Endothelial cell of umbilical vein (primary cell): ENCODE measurements around the gene LSM11. TPM values are rescaled to one million over a fixed set of nuclear protein-coding genes. Genes with fewer than 3 reads are reported as not detected.

Source experiments
- BruUV-seq: library from RNA; stranded (reverse); fragments of 400-500 nt; replicated peaks from 2 replicates; lab custom pipeline; 2021; lab: Mats Ljungman, UMichigan
- CTCF ChIA-PET: fragments of 300-600, 350-600 bp; sonication (Branson Sonifier 250); formaldehyde crosslinking; loops from one replicate; lab custom pipeline; 2021; ENCODE audit warnings: antibody characterized with exemption, inconsistent platforms; lab: Charles Lee
- POLR2A ChIA-PET: fragments of 300-600, 350-600 bp; sonication (Branson Sonifier 250); formaldehyde crosslinking; loops from one replicate; lab custom pipeline; 2021; ENCODE audit warnings: antibody characterized with exemption, inconsistent platforms; lab: Charles Lee
- DNase-seq: peaks from one replicate; pipeline ENCODE4 v3.0.0-alpha.2; 2011; ENCODE audit warnings: low read depth, low spot score
- FAIRE-seq: peaks from 2 replicates; lab custom pipeline; 2011; peaks lifted over from hg19 to GRCh38; lab: Jason Lieb, UNC
- H2AFZ ChIP-seq: 2 replicates; pipeline ENCODE4 v1.6.0; 2012; ENCODE audit warnings: low read depth, low read length, control low read depth, inconsistent platforms
- H3K27ac ChIP-seq: 2 replicates; pipeline ENCODE4 v1.5.1; 2011; ENCODE audit warnings: low read depth, mild to moderate bottlenecking, control low read depth, low read length, moderate library complexity; ENCODE audit not compliant: insufficient read depth
- H3K27me3 ChIP-seq, 2 experiments: 2 replicates each; pipeline versions ENCODE4 v1.6.0 to v1.6.1; 2011; ENCODE audit warnings: low read length in 2 of 2, mixed read lengths in 1 of 2; ENCODE audit not compliant: control insufficient read depth in 2 of 2, insufficient read depth in 2 of 2
- H3K36me3 ChIP-seq, 2 experiments: 2 replicates in 1 of 2; 3 replicates in 1 of 2; pipeline ENCODE4 v1.5.1; 2011; ENCODE audit warnings: low read length in 2 of 2, mild to moderate bottlenecking in 1 of 2, moderate library complexity in 1 of 2; ENCODE audit not compliant: control insufficient read depth in 2 of 2, insufficient read depth in 2 of 2; ENCODE audit errors: extremely low read depth in 1 of 2
- H3K4me1 ChIP-seq: 3 replicates; pipeline ENCODE4 v1.5.1; 2011; ENCODE audit warnings: mild to moderate bottlenecking, low read length; ENCODE audit not compliant: control insufficient read depth, insufficient read depth; ENCODE audit errors: extremely low read depth
- H3K4me2 ChIP-seq: 2 replicates; pipeline ENCODE4 v1.6.1; 2011; ENCODE audit warnings: low read length, control low read depth, mixed read lengths; ENCODE audit not compliant: insufficient read depth
- H3K4me3 ChIP-seq, 3 experiments: fragments of 200-600 bp in 1 of 3; sonication (generic), shearing (Covaris generic) in 1 of 3; replicated peaks in 1 of 3; 2 replicates each; pipeline ENCODE4 v1.5.1; 2011 to 2016; ENCODE audit warnings: control low read depth in 3 of 3, low read length in 3 of 3, mild to moderate bottlenecking in 2 of 3, inconsistent platforms in 1 of 3, low read depth in 1 of 3, moderate library complexity in 1 of 3; ENCODE audit not compliant: insufficient read depth in 1 of 3
- H3K79me2 ChIP-seq: 2 replicates; pipeline ENCODE4 v1.6.0; 2012; ENCODE audit warnings: low read length, inconsistent platforms; ENCODE audit not compliant: control insufficient read depth, insufficient read depth
- H3K9ac ChIP-seq: replicated peaks from 2 replicates; pipeline ENCODE3; 2011; ENCODE audit warnings: low read length, control low read depth; ENCODE audit not compliant: insufficient read depth; ENCODE audit errors: extremely low read depth
- H3K9me1 ChIP-seq: replicated peaks from 3 replicates; pipeline ENCODE4 v1.6.0; 2011; ENCODE audit warnings: mild to moderate bottlenecking, low read length; ENCODE audit not compliant: control insufficient read depth, insufficient read depth; ENCODE audit errors: extremely low read depth
- H3K9me3 ChIP-seq: replicated peaks from 2 replicates; pipeline ENCODE4 v1.5.1; 2012; ENCODE audit warnings: low read length, inconsistent platforms; ENCODE audit not compliant: control insufficient read depth, insufficient read depth
- H4K20me1 ChIP-seq: replicated peaks from 2 replicates; pipeline ENCODE3; 2011; ENCODE audit warnings: mild to moderate bottlenecking, low read length; ENCODE audit not compliant: control insufficient read depth, insufficient read depth; ENCODE audit errors: extremely low read depth
- CTCF ChIP-seq, 2 donors: IDR thresholded peaks; 1 replicate in 1 of 2; 2 replicates in 1 of 2; pipeline ENCODE4 v1.5.1; 2011; ENCODE audit warnings: low read length in 2 of 2, mild to moderate bottlenecking in 2 of 2, moderate library complexity in 2 of 2, control low read depth in 1 of 2, inconsistent platforms in 1 of 2, low read depth in 1 of 2; ENCODE audit not compliant: insufficient read depth in 1 of 2; ENCODE audit errors: extremely low read depth in 1 of 2
- EZH2 ChIP-seq: IDR thresholded peaks from 2 replicates; pipeline ENCODE4 v1.6.1; 2012; ENCODE audit warnings: borderline replicate concordance, low read depth, mild to moderate bottlenecking, moderate library complexity, low read length, inconsistent platforms; ENCODE audit not compliant: severe bottlenecking
- FOS ChIP-seq: IDR thresholded peaks from 2 replicates; pipeline ENCODE4 v1.6.1; 2011; ENCODE audit warnings: mild to moderate bottlenecking, low read length, moderate library complexity, borderline replicate concordance; ENCODE audit not compliant: insufficient read depth
- GATA2 ChIP-seq: IDR thresholded peaks from 2 replicates; pipeline ENCODE4 v1.7.0; 2011; ENCODE audit warnings: low read depth, mild to moderate bottlenecking, moderate library complexity, mixed read lengths, low read length; ENCODE audit not compliant: insufficient read length, insufficient read depth
- JUN ChIP-seq: IDR thresholded peaks from 2 replicates; pipeline ENCODE4 v1.6.1; 2011; ENCODE audit warnings: borderline replicate concordance, low read depth; ENCODE audit not compliant: insufficient read length, insufficient read depth
- MYC ChIP-seq: IDR thresholded peaks from one replicate; pipeline ENCODE4 v1.6.1; 2011; ENCODE audit warnings: mild to moderate bottlenecking, low read depth, low read length
- POLR2A ChIP-seq: IDR thresholded peaks from 2 replicates; pipeline ENCODE4 v1.6.1; 2012; ENCODE audit warnings: low read depth, mild to moderate bottlenecking, control low read depth, low read length
- POLR2AphosphoS5 ChIP-seq: IDR thresholded peaks from 2 replicates; pipeline ENCODE4 v1.6.1; 2012; ENCODE audit warnings: low read depth, mild to moderate bottlenecking, control low read depth, low read length, moderate library complexity; ENCODE audit not compliant: insufficient read depth
- dilution Hi-C: fragments of 300-500 bp; cut with MboI; formaldehyde crosslinking; loops from one replicate; pipeline ENCODE4 v1.15.0; 2019; ENCODE audit warnings: low sequenced_read_pairs; ENCODE audit not compliant: extremely low pct_ligation_motif_present
- intact Hi-C: fragments of 100-400 bp; cut with micrococcal nuclease; formaldehyde crosslinking; loops from one replicate; pipeline ENCODE4 v1.10.0; 2022
- polyA plus RNA-seq, 4 experiments: library from polyadenylated mRNA; depleted of rRNA in 3 of 4; stranded (reverse) in 3 of 4; unstranded in 1 of 4; fragments of >200 nt; gene quantifications; 2 replicates each; pipeline versions ENCODE4 v1.2.1 to v1.2.3, GENCODE V29; 2011 to 2012; ENCODE audit warnings: missing spikeins in 1 of 4
- total RNA-seq: library from RNA; stranded (reverse); gene quantifications from 2 replicates; pipeline ENCODE4 v1.2.3, GENCODE V29; 2021
- TF ChIP-seq, protein P1 (sequence below): IDR thresholded peaks from 2 replicates; pipeline ENCODE4 v1.6.1; 2011; ENCODE audit not compliant: insufficient read depth, insufficient read length

The LSM11 gene
- total and polyA plus RNA-seq, 2 donors (not counting 3 experiments of a cell fraction or from before 2014, with no cell fraction given) = 3.5 to 7.3 TPM

DNA sequence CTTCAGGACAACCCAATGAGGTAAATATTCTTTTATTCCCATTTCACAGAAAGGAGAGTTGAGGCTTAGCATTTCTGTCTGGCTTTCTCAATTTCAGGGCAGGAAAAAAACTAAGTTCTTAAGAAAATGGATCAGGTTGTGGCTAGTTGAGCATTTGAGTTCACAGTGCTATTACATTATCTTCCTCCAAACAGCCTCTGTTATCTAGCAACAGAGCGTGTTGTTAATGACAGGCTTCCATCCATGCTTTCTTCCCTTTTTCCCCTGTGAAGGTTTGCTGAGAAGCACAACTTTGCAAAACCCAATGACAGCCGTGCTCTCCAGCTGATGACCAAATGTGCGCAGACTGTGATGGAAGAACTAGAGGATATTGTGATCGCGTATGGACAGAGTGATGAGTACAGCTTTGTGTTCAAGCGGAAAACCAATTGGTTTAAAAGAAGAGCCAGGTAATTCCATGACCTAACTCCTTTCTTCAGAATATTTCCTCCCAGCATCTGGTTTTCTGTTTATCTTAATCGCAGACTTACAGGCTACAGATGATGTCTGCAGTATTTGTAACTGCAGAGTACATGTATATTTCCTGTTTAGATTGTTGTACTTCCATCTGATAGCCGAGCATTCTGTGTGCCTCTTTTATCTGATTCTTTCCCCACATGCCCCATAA is 10.8 kb upstream of the LSM11 start:
- Histone ChIP-seq H3K27me3 (no peaks in the 10 kb centered on the region), H3K4me3 (no peak overlapping the region), H3K9ac (no peak overlapping the region), H3K36me3 (no peaks in the 10 kb centered on the region), H3K9me3 (no peaks in the 10 kb centered on the region), H3K4me2 (no peak overlapping the region), H4K20me1 (no peaks in the 10 kb centered on the region), H3K4me1 (no peaks in the 10 kb centered on the region), H2AFZ (no peak overlapping the region), H3K79me2 (no peaks in the 10 kb centered on the region), H3K9me1 (no peaks in the 10 kb centered on the region), H3K27ac (no peak overlapping the region)
- intact Hi-C loops (loop anchor here (5.0 kb wide), 1 partner anchor 590 kb away; the partner anchor contains the start of gene MED7), dilution Hi-C loops (no loop called here)
- ChIA-PET CTCF (interaction anchor here (2.6 kb wide), 1 partner anchor 11 kb away, joined by 24 read pairs; the partner anchor contains the start of gene LSM11), POLR2A (no interaction called here)
- BruUV-seq = no TSS peak
- DNase-seq = no peak
- no peak for FAIRE-seq
- no peak for TF ChIP-seq CTCF (IDR thresholded peaks at IDR 0.05; ENCODE audit: extremely low read depth in 1 of 2, insufficient read depth in 1 of 2, low read depth in 1 of 2, low read length in 2 of 2)

- no peak overlapping the region for H3K9ac ChIP-seq
- TF ChIP-seq EZH2 (no peak), GATA2 (no peak), CTCF (IDR thresholded peaks at IDR 0.05; ENCODE audit: extremely low read depth in 1 of 2, insufficient read depth in 1 of 2, low read depth in 1 of 2, low read length in 2 of 2) (no peak), JUN (no peak), POLR2A (no peak), FOS (no peak), MYC (no peak), POLR2AphosphoS5 (no peak)
- TF ChIP-seq, protein P1, sequence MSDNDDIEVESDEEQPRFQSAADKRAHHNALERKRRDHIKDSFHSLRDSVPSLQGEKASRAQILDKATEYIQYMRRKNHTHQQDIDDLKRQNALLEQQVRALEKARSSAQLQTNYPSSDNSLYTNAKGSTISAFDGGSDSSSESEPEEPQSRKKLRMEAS = no peak
- no peaks in the 10 kb centered on the region for H3K79me2 ChIP-seq
- dilution Hi-C loops (no loop called here), intact Hi-C loops (loop anchor here (5.0 kb wide), 1 partner anchor 592 kb away; the partner anchor contains the start of gene MED7)
- DNase-seq (no peak), FAIRE-seq (no peak)
- H3K4me3 ChIP-seq = no peak overlapping the region
- no peaks in the 10 kb centered on the region for H3K9me3 ChIP-seq
- no peak overlapping the region for H2AFZ ChIP-seq
- ChIA-PET POLR2A (no interaction called here), CTCF (interaction anchor here (1.5 kb wide), 1 partner anchor 9 kb away, joined by 4 read pairs; the partner anchor contains the start of gene LSM11)
- no peaks in the 10 kb centered on the region for H3K36me3 ChIP-seq
- no peaks in the 10 kb centered on the region for H3K4me1 ChIP-seq
- no peaks in the 10 kb centered on the region for H3K9me1 ChIP-seq
- H3K27ac ChIP-seq = no peak overlapping the region
- H4K20me1 ChIP-seq = no peaks in the 10 kb centered on the region
- BruUV-seq = no TSS peak
- no peak overlapping the region for H3K4me2 ChIP-seq
- H3K27me3 ChIP-seq = no peaks in the 10 kb centered on the region
Measured at GRCh38 chr5:157734436-157734835, 9.1 kb upstream of the LSM11 start.
